SK-N-SH treated with all-trans-retinoic acid at 6 μM for 48 hours (cell line): ENCODE results near the gene RPS19.

Experiments used
- ARNTL ChIP-seq: fragments of 450-650 bp; formaldehyde crosslinking; IDR thresholded peaks from 2 replicates; pipeline ENCODE4 v1.5.0; 2020; ENCODE audit warnings: low read depth, mild to moderate bottlenecking, moderate library complexity, borderline replicate concordance
- GLIS3 ChIP-seq: fragments of 250-450 bp; sonication (Bioruptor Pico); IDR thresholded peaks from 2 replicates; pipeline ENCODE4 v1.5.0; 2020; ENCODE audit warnings: mild to moderate bottlenecking, moderate library complexity
- OSR1 ChIP-seq: fragments of 250-450 bp; sonication (Bioruptor Pico); IDR thresholded peaks from 2 replicates; pipeline ENCODE4 v1.8.0; 2022; ENCODE audit warnings: moderate library complexity, mild to moderate bottlenecking, inconsistent platforms
- PATZ1 ChIP-seq: fragments of 250-450 bp; sonication (Bioruptor Pico); IDR thresholded peaks from 2 replicates; pipeline ENCODE4 v1.8.0; 2020; ENCODE audit warnings: mild to moderate bottlenecking, moderate library complexity, borderline replicate concordance
- RARB ChIP-seq: fragments of 250-450 bp; sonication (Bioruptor Pico); IDR thresholded peaks from 2 replicates; pipeline ENCODE4 v1.8.0; 2021; ENCODE audit warnings: mild to moderate bottlenecking, moderate library complexity
- SNAI2 ChIP-seq: fragments of 250-450 bp; sonication (Bioruptor Pico); IDR thresholded peaks from 2 replicates; pipeline ENCODE4 v1.5.0; 2020; ENCODE audit warnings: mild to moderate bottlenecking, moderate library complexity
- ZFP3 ChIP-seq: fragments of 250-450 bp; sonication (Bioruptor Pico); IDR thresholded peaks from 2 replicates; pipeline ENCODE4 v1.5.0; 2020; ENCODE audit warnings: mild to moderate bottlenecking, moderate library complexity
- ZFP30 ChIP-seq: fragments of 450-650 bp; formaldehyde crosslinking; IDR thresholded peaks from 2 replicates; pipeline ENCODE4 v1.5.0; 2022; ENCODE audit warnings: mild to moderate bottlenecking, moderate library complexity
- ZNF565 ChIP-seq: fragments of 450-650 bp; formaldehyde crosslinking; conservative IDR thresholded peaks from 2 replicates; pipeline ENCODE4 v1.5.0; 2020; ENCODE audit warnings: low read depth, mild to moderate bottlenecking, moderate library complexity
- ZNF8 ChIP-seq: fragments of 450-650 bp; formaldehyde crosslinking; IDR thresholded peaks from 2 replicates; pipeline ENCODE4 v1.5.0; 2020; ENCODE audit warnings: mild to moderate bottlenecking, moderate library complexity
- TF ChIP-seq, protein P1 (sequence below): fragments of 250-450 bp; sonication (Bioruptor Pico); IDR thresholded peaks from 2 replicates; pipeline ENCODE4 v1.5.1; 2020; ENCODE audit warnings: low read depth, mild to moderate bottlenecking, moderate library complexity

- no peak for TF ChIP-seq ZNF565 (CRISPR knock-in tag)
- TF ChIP-seq ARNTL (CRISPR knock-in tag): no peak
- no peak for TF ChIP-seq PATZ1 (CRISPR knock-in tag)
- TF ChIP-seq ZFP3 (CRISPR knock-in tag): no peak
- TF ChIP-seq SNAI2: no peak
- no peak for TF ChIP-seq GLIS3
- no peak for TF ChIP-seq RARB (CRISPR knock-in tag)
- no peak for TF ChIP-seq OSR1 (CRISPR knock-in tag)
- TF ChIP-seq ZNF8 (CRISPR knock-in tag): no peak
- TF ChIP-seq ZFP30: no peak
- TF ChIP-seq, protein P1, sequence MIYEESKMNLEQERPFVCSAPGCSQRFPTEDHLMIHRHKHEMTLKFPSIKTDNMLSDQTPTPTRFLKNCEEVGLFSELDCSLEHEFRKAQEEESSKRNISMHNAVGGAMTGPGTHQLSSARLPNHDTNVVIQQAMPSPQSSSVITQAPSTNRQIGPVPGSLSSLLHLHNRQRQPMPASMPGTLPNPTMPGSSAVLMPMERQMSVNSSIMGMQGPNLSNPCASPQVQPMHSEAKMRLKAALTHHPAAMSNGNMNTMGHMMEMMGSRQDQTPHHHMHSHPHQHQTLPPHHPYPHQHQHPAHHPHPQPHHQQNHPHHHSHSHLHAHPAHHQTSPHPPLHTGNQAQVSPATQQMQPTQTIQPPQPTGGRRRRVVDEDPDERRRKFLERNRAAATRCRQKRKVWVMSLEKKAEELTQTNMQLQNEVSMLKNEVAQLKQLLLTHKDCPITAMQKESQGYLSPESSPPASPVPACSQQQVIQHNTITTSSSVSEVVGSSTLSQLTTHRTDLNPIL (CRISPR knock-in tag): no peak
These were observed 11.4 kb upstream of the RPS19 start for GRCh38 chr19:41848666-41849065.
